Measurements from ENCODE around the gene TMPRSS13. TPM values are rescaled to one million over a fixed set of nuclear protein-coding genes. Genes with fewer than 3 reads are reported as not detected.

TMPRSS13 gene
- total and polyA plus RNA-seq, 10 donors = 0.95 to 2.2 (median 1.6) TPM

DNA sequence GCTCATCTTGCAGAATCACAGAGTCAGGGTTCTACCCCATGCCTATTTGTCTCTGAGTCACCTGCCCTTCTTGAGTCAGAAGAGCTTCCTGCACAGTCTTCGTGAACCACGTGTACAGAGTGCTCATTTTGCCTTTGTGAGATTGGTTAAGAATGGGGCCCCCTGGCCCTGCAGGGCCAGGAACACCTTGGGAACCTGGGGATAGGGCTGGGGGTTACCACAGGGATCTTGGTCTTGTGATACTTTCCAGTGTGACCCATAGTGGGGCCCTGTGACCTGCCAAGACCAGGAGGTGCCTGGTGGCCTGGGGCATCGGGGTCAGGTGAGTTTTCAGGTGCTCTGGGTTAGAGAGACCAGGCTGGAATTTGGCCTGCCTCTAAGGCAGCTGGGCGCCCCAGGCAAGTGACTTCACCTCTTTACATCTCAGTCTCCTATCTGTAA is 9.4 kb downstream of the TMPRSS13 start:
- peaks cover 0 to 11% (median 3%) of the 10 kb centered on the region in 6 donors for H3K4me1 ChIP-seq
- peak; percentile 64 for DNase-seq
- intact Hi-C loops (cut with DNase I; ENCODE audit: low total_unique reads) = no loop called here
- no peak overlapping the region for H3K4me3 ChIP-seq
- no peaks in the 10 kb centered on the region for H3K36me3 ChIP-seq
- TF ChIP-seq, protein P1, sequence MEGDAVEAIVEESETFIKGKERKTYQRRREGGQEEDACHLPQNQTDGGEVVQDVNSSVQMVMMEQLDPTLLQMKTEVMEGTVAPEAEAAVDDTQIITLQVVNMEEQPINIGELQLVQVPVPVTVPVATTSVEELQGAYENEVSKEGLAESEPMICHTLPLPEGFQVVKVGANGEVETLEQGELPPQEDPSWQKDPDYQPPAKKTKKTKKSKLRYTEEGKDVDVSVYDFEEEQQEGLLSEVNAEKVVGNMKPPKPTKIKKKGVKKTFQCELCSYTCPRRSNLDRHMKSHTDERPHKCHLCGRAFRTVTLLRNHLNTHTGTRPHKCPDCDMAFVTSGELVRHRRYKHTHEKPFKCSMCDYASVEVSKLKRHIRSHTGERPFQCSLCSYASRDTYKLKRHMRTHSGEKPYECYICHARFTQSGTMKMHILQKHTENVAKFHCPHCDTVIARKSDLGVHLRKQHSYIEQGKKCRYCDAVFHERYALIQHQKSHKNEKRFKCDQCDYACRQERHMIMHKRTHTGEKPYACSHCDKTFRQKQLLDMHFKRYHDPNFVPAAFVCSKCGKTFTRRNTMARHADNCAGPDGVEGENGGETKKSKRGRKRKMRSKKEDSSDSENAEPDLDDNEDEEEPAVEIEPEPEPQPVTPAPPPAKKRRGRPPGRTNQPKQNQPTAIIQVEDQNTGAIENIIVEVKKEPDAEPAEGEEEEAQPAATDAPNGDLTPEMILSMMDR (IDR thresholded peaks at IDR 0.05 in 8 of 11, conservative IDR thresholded peaks at IDR 0.05 in 3 of 11) = no peak
- TF ChIP-seq POLR2A (IDR thresholded peaks at IDR 0.05) = no peak
- TF ChIP-seq POLR2AphosphoS5 (IDR thresholded peaks at IDR 0.05) = no peak
- no peaks in the 10 kb centered on the region for H3K9me3 ChIP-seq
- 59 to 69% (median 61%) methylated on average over 4 of the region's 4 CpGs for WGBS, 5 donors
- no peak overlapping the region for H3K27ac ChIP-seq
- H3K27me3 ChIP-seq (replicated peaks in 1 of 7) = no peaks in the 10 kb centered on the region

DNA sequence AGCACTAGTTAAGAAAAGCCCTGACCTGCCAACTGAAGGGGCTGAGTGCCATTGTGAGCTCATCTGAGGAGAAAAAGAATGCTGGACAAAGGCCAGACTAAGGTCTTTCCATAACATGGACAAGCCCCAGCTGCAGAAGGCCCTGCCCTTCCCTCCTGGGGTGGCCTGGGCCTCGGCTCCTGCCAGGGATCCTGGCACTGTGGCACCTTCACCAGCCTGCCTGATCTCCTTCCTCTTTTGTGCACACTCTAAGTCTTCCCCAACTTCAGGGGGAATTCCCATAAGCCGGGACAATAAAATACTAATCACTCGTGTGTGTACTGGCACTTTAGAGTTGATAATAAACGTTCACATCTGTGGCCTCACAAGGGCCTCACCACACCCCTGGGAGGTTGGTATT is 9.9 kb downstream of the TMPRSS13 start:
- H3K9me3 ChIP-seq = no peaks in the 10 kb centered on the region
- TF ChIP-seq POLR2AphosphoS5 (IDR thresholded peaks at IDR 0.05) (no peak), POLR2A (IDR thresholded peaks at IDR 0.05) (no peak)
- TF ChIP-seq, protein P1 (IDR thresholded peaks at IDR 0.05 in 8 of 11, conservative IDR thresholded peaks at IDR 0.05 in 3 of 11) = no peak

DNA sequence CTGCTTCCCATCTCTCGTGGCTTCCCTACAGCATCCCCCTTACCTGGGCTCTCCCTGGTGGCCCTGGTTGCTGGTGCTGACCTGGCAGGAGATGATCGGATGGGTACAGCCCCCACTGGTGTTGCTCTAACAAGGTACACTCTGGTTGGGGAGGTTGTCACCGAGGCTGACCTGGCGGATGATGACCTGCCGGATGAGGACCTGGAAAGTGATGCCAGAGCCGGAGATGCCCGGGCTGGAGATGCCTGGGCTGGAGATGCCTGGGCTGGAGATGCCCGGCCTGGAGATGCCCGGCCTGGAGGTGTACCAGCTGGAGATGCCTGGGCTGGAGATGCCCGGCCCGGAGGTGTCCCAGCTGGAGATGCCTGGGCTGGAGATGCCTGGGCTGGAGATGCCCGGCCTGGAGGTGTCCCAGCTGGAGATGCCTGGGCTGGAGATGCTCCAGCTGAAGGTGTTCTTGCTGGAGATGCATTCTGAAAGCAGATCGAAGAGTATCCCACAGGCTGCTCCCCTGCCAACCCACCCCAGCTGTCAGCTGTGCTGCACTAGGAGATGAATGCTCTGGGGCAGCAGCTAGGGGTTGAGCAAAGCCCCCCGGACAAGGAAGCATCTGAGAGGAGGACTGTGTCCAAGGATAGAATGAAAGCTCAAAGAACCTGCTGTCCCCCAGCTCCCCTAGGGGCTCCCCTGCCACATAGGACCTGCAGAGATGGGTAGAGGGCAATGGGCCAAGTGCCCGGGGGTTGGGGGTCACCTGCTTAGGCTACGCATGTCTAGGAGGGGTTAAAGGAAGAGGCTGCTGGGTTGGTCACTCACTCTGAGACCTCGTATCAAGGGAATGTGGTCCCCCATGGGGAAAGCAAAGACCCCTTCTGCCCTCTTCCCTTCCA is 10.6 kb downstream of the TMPRSS13 start:
- peak; percentile 50 for DNase-seq
- Histone ChIP-seq H3K4me1 (peaks cover 0 to 11% (median 3%) of the 10 kb centered on the region in 6 donors), H3K9me3 (no peaks in the 10 kb centered on the region), H3K4me3 (no peak overlapping the region), H3K27me3 (replicated peaks in 1 of 7) (no peaks in the 10 kb centered on the region), H3K27ac (no peak overlapping the region), H3K36me3 (no peaks in the 10 kb centered on the region)
- WGBS, 5 donors = 87 to 95% (median 93%) methylated on average over 14 to 17 of the region's 17 CpGs
- intact Hi-C loops (cut with DNase I; ENCODE audit: low total_unique reads) = no loop called here
- TF ChIP-seq POLR2AphosphoS5 (IDR thresholded peaks at IDR 0.05) = no peak
- no peak for TF ChIP-seq POLR2A (IDR thresholded peaks at IDR 0.05)
- TF ChIP-seq, protein P1 (IDR thresholded peaks at IDR 0.05 in 8 of 11, conservative IDR thresholded peaks at IDR 0.05 in 3 of 11) = no peak

More for the DNA sequence above, 9.9 kb downstream of the TMPRSS13 start:
- H3K4me1 ChIP-seq = peaks cover 0 to 11% (median 3%) of the 10 kb centered on the region in 6 donors
- H3K27ac ChIP-seq = no peak overlapping the region
- no peaks in the 10 kb centered on the region for H3K36me3 ChIP-seq
- H3K4me3 ChIP-seq = no peak overlapping the region
- intact Hi-C loops (cut with DNase I; ENCODE audit: low total_unique reads) = no loop called here
- 3 to 27% (median 20%) methylated on average over 4 of the region's 4 CpGs for WGBS, 5 donors
- H3K27me3 ChIP-seq (replicated peaks in 1 of 7) = no peaks in the 10 kb centered on the region
- peak; percentile 62 for DNase-seq

DNA sequence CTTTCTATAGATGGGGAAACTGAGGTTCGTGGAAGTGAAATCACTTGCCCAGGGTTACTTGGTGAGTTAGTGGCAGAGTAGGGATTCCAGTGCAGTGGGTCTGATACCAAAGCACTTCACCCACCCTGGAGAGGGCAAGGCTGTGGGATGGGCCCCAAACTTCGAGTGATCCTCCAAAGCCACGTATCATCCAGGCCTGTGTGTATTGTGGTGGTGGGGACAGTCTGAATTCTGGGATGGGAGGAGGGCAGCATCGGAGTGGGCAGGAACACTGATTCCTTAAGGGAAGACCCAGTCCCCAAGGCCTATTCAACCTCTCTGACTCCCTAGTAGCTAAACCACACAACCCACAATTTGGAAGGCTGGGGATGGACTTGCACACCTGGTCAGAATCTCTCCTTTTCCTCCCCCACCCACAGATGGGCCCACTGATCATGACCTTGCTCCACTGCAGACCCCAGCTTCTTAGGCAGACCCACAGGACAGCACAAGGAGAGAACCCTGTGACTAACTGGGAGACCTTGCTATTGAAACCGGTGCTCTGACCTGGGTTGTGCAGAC is 11.5 kb downstream of the TMPRSS13 start:
- no peaks in the 10 kb centered on the region for H3K27me3 ChIP-seq (replicated peaks in 1 of 7)
- intact Hi-C loops (cut with DNase I; ENCODE audit: low total_unique reads) = no loop called here
- H3K9me3 ChIP-seq = no peaks in the 10 kb centered on the region
- DNase-seq = peak; percentile 27
- TF ChIP-seq, protein P1 (IDR thresholded peaks at IDR 0.05 in 8 of 11, conservative IDR thresholded peaks at IDR 0.05 in 3 of 11) = no peak
- TF ChIP-seq POLR2A (IDR thresholded peaks at IDR 0.05) (no peak), POLR2AphosphoS5 (IDR thresholded peaks at IDR 0.05) (no peak)
- no peak overlapping the region for H3K4me3 ChIP-seq
- no peak overlapping the region for H3K27ac ChIP-seq
- H3K4me1 ChIP-seq = peaks cover 0 to 11% (median 3%) of the 10 kb centered on the region in 6 donors
- WGBS, 5 donors = 89 to 98% (median 94%) methylated on average over 5 of the region's 5 CpGs
- no peaks in the 10 kb centered on the region for H3K36me3 ChIP-seq

All from spleen (tissue), 11 donors.